ENCODE data around the gene SLC9A3. TPM values are rescaled to one million over a fixed set of nuclear protein-coding genes. Genes with fewer than 3 reads are reported as not detected.
A peak's percentile ranks its signal among the peaks of the same experiment; 100 is the strongest.

The SLC9A3 gene
- total and polyA plus RNA-seq, 2 of the 13 experiments (the other 11 are each of a cell fraction or from before 2014, with no cell fraction given), result 1.5 to 1.8 TPM

DNA sequence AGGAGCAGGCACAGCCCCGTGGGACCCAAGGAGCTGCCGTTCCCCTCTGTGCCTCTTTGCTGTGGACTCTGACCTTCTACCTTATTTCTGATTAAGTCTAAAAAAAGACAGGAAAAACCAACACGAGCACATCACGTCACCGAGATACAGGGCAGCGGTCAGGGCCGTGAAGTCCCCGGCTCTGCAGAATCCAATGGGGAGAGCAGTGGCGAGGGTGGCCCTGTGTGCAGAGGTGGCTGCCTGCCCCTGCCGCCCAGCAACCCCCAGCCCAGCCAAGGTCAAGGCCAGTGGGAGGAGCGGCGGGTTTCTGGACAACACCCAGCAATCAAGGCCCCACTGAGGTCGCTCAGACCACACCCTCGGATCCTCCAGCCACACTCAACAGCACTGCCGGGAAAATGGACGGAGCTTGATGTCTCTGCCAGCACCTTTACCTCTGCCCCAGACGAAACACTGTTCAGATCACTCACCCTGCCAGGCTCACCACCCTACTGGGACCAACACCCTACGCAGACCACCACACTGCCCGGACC is 32.7 kb upstream of the SLC9A3 start (continued):
- no peak for TF ChIP-seq PRMT3 (CRISPR knock-in tag; IDR thresholded peaks at IDR 0.05; ENCODE audit: borderline replicate concordance, low read depth)
- TF ChIP-seq, protein P1, sequence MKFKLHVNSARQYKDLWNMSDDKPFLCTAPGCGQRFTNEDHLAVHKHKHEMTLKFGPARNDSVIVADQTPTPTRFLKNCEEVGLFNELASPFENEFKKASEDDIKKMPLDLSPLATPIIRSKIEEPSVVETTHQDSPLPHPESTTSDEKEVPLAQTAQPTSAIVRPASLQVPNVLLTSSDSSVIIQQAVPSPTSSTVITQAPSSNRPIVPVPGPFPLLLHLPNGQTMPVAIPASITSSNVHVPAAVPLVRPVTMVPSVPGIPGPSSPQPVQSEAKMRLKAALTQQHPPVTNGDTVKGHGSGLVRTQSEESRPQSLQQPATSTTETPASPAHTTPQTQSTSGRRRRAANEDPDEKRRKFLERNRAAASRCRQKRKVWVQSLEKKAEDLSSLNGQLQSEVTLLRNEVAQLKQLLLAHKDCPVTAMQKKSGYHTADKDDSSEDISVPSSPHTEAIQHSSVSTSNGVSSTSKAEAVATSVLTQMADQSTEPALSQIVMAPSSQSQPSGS (CRISPR knock-in tag; IDR thresholded peaks at IDR 0.05), result 0 out of 2 replicates have a peak, but pooled peaks have one; percentile 17
- TF ChIP-seq ZMAT3 (CRISPR knock-in tag; conservative IDR thresholded peaks at IDR 0.05), result no peak
- TF ChIP-seq, protein P2, sequence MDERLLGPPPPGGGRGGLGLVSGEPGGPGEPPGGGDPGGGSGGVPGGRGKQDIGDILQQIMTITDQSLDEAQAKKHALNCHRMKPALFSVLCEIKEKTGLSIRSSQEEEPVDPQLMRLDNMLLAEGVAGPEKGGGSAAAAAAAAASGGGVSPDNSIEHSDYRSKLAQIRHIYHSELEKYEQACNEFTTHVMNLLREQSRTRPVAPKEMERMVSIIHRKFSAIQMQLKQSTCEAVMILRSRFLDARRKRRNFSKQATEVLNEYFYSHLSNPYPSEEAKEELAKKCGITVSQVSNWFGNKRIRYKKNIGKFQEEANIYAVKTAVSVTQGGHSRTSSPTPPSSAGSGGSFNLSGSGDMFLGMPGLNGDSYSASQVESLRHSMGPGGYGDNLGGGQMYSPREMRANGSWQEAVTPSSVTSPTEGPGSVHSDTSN (CRISPR knock-in tag; IDR thresholded peaks at IDR 0.05), result no peak
- no peak for TF ChIP-seq ZNF430 (CRISPR knock-in tag; IDR thresholded peaks at IDR 0.05)
- no peak for TF ChIP-seq CHD2 (IDR thresholded peaks at IDR 0.05; ENCODE audit: low read depth, low read length)
- TF ChIP-seq, protein P3, sequence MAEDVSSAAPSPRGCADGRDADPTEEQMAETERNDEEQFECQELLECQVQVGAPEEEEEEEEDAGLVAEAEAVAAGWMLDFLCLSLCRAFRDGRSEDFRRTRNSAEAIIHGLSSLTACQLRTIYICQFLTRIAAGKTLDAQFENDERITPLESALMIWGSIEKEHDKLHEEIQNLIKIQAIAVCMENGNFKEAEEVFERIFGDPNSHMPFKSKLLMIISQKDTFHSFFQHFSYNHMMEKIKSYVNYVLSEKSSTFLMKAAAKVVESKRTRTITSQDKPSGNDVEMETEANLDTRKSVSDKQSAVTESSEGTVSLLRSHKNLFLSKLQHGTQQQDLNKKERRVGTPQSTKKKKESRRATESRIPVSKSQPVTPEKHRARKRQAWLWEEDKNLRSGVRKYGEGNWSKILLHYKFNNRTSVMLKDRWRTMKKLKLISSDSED (CRISPR knock-in tag; IDR thresholded peaks at IDR 0.05), result no peak
- TF ChIP-seq TOPORS (CRISPR knock-in tag; IDR thresholded peaks at IDR 0.05), result no peak
- TF ChIP-seq ZBTB42 (CRISPR knock-in tag; IDR thresholded peaks at IDR 0.05), result no peak
- TF ChIP-seq FOXM1 (CRISPR knock-in tag; IDR thresholded peaks at IDR 0.05), result no peak
- TF ChIP-seq, protein P4, sequence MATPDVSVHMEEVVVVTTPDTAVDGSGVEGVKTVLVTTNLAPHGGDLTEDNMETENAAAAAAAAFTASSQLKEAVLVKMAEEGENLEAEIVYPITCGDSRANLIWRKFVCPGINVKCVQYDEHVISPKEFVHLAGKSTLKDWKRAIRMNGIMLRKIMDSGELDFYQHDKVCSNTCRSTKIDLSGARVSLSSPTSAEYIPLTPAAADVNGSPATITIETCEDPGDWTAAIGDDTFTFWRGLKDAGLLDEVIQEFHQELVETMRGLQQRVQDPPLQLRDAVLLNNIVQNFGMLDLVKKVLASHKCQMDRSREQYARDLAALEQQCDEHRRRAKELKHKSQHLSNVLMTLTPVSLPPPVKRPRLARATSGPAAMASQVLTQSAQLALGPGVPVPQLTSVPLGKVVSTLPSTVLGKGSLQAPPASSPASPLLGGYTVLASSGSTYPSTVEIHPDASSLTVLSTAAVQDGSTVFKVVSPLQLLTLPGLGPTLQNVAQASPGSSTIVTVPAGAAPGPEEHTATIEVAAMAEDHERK (CRISPR knock-in tag; IDR thresholded peaks at IDR 0.05; ENCODE audit: low read depth), result no peak
- TF ChIP-seq, protein P5, sequence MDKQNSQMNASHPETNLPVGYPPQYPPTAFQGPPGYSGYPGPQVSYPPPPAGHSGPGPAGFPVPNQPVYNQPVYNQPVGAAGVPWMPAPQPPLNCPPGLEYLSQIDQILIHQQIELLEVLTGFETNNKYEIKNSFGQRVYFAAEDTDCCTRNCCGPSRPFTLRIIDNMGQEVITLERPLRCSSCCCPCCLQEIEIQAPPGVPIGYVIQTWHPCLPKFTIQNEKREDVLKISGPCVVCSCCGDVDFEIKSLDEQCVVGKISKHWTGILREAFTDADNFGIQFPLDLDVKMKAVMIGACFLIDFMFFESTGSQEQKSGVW (CRISPR knock-in tag; IDR thresholded peaks at IDR 0.05; ENCODE audit: borderline replicate concordance), result no peak
- TF ChIP-seq, protein P6, sequence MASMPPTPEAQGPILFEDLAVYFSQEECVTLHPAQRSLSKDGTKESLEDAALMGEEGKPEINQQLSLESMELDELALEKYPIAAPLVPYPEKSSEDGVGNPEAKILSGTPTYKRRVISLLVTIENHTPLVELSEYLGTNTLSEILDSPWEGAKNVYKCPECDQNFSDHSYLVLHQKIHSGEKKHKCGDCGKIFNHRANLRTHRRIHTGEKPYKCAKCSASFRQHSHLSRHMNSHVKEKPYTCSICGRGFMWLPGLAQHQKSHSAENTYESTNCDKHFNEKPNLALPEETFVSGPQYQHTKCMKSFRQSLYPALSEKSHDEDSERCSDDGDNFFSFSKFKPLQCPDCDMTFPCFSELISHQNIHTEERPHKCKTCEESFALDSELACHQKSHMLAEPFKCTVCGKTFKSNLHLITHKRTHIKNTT (CRISPR knock-in tag; IDR thresholded peaks at IDR 0.05), result no peak
- TF ChIP-seq, protein P7, sequence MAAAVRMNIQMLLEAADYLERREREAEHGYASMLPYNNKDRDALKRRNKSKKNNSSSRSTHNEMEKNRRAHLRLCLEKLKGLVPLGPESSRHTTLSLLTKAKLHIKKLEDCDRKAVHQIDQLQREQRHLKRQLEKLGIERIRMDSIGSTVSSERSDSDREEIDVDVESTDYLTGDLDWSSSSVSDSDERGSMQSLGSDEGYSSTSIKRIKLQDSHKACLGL (CRISPR knock-in tag; IDR thresholded peaks at IDR 0.05), result no peak
- TF ChIP-seq, protein P8, sequence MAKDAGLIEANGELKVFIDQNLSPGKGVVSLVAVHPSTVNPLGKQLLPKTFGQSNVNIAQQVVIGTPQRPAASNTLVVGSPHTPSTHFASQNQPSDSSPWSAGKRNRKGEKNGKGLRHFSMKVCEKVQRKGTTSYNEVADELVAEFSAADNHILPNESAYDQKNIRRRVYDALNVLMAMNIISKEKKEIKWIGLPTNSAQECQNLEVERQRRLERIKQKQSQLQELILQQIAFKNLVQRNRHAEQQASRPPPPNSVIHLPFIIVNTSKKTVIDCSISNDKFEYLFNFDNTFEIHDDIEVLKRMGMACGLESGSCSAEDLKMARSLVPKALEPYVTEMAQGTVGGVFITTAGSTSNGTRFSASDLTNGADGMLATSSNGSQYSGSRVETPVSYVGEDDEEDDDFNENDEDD (CRISPR knock-in tag; IDR thresholded peaks at IDR 0.05; ENCODE audit: borderline replicate concordance), result no peak
- TF ChIP-seq, protein P9, sequence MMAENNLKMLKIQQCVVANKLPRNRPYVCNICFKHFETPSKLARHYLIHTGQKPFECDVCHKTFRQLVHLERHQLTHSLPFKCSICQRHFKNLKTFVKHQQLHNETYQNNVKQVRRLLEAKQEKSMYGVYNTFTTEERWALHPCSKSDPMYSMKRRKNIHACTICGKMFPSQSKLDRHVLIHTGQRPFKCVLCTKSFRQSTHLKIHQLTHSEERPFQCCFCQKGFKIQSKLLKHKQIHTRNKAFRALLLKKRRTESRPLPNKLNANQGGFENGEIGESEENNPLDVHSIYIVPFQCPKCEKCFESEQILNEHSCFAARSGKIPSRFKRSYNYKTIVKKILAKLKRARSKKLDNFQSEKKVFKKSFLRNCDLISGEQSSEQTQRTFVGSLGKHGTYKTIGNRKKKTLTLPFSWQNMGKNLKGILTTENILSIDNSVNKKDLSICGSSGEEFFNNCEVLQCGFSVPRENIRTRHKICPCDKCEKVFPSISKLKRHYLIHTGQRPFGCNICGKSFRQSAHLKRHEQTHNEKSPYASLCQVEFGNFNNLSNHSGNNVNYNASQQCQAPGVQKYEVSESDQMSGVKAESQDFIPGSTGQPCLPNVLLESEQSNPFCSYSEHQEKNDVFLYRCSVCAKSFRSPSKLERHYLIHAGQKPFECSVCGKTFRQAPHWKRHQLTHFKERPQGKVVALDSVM (CRISPR knock-in tag; IDR thresholded peaks at IDR 0.05), result no peak

Measured in HepG2 (cell line).